Panc1 (cell line): ENCODE measurements around the gene TMPRSS13.

ENCODE experiments used
- POLR2AphosphoS5 ChIP-seq: IDR thresholded peaks from 2 replicates; pipeline ENCODE4 v1.6.1; 2012; ENCODE audit warnings: mild to moderate bottlenecking, low read depth, low read length, moderate library complexity
- REST ChIP-seq, 2 experiments: IDR thresholded peaks; 2 replicates each; pipeline ENCODE4 v1.6.1; 2011 to 2012; ENCODE audit warnings: low read depth in 2 of 2, control low read depth in 1 of 2, low read length in 1 of 2, mild to moderate bottlenecking in 1 of 2, moderate library complexity in 1 of 2; ENCODE audit not compliant: insufficient read depth in 1 of 2
- SIN3A ChIP-seq: IDR thresholded peaks from 2 replicates; pipeline ENCODE4 v1.6.1; 2012; ENCODE audit warnings: low read depth, mild to moderate bottlenecking, low read length, moderate library complexity, borderline replicate concordance; ENCODE audit not compliant: insufficient read depth
- TCF7L2 ChIP-seq: IDR thresholded peaks from 2 replicates; pipeline ENCODE4 v1.6.1; 2011; ENCODE audit warnings: mild to moderate bottlenecking, low read depth, low read length, inconsistent platforms
- TF ChIP-seq, protein P1 (sequence below): fragments of 450-650 bp; IDR thresholded peaks from 2 replicates; pipeline ENCODE4 v1.5.1; 2017; ENCODE audit warnings: mild to moderate bottlenecking

GRCh38 chr11:117923275-117923674 is 5.9 kb downstream of the TMPRSS13 start:
- TF ChIP-seq SIN3A (no peak), REST (IDR thresholded peaks at IDR 0.05; ENCODE audit: insufficient read depth in 1 of 2, low read depth in 2 of 2, low read length in 1 of 2) (no peak), TCF7L2 (no peak), POLR2AphosphoS5 (no peak)
- TF ChIP-seq, protein P1, sequence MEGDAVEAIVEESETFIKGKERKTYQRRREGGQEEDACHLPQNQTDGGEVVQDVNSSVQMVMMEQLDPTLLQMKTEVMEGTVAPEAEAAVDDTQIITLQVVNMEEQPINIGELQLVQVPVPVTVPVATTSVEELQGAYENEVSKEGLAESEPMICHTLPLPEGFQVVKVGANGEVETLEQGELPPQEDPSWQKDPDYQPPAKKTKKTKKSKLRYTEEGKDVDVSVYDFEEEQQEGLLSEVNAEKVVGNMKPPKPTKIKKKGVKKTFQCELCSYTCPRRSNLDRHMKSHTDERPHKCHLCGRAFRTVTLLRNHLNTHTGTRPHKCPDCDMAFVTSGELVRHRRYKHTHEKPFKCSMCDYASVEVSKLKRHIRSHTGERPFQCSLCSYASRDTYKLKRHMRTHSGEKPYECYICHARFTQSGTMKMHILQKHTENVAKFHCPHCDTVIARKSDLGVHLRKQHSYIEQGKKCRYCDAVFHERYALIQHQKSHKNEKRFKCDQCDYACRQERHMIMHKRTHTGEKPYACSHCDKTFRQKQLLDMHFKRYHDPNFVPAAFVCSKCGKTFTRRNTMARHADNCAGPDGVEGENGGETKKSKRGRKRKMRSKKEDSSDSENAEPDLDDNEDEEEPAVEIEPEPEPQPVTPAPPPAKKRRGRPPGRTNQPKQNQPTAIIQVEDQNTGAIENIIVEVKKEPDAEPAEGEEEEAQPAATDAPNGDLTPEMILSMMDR = no peak
